ENCODE results near the gene FGF10.

The FGF10 gene

DNA sequence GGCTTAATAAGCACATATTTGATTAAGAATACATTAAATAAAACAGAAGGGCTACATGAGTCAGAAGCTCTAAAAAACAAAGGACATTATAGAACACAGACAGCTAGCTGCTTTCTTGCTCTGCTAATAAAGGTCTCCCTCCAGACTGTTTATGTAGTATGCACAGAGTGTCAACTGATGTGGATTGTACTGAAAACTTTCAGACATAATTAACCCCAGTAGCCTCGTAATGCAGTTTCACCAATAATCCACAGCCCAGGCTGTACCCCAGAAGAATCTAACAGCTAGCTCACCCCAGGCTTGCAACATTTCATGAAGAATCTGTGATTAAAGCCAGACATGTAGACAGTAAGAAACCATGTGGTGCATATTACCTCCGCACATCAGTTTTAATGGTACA, 30.8 kb downstream of the FGF10 start:
- no peak for DNase-seq

DNA sequence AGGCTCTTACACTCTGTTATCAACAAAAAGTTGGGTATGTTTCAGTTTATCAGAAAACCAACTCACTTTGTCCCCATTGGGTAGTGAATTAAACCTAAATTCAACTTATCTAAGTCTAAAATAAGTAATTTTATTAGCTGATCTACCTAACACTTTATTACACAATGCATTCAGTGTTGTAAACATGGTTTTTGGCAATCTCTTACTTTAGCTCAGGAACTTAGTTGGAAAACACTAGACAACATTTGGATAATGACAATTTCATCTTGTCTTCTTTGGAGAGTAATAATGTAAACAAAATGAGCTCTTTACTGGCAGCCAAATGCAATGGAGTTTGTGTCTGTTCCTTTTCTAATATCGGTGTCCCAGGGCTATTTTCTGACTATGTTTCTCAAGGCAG, 33.0 kb downstream of the FGF10 start:
- no peak for DNase-seq

DNA sequence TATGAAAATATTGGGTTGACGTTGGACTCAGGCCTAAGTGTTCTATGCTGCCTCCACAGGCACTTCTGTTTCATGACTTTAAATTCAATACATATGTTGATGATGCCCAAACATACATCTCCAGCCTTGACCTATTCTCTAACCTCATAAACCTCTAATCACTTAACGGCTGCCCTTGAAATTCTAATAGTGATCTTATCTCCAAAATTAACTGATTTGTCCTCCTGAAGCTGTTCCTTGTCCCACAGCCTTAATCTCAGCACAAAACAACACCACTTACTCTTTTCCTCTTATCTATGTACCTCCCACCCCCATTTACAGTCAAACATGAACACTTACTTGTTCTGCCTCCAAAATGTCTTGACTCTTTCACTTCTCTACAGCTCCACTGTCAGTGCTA, 43.3 kb downstream of the FGF10 start:
- no peak for DNase-seq

DNA sequence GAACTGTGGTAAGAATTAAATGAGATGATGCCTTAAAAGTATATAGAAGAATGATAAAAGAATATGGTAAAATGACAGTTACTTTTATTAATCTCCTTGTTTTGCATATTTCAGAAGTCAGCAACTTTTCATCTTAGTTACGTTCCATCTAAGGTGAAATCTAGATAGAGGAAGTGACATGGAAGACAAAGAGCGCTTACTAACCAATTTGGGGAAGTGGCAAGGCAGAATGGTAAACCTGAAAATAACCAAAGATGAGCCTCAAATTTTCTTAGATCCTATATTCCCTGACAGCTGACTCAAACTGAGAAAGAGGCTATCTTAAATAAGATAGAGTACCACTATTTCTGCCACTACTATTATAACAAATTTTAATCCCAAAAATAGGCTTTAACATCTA, 52.5 kb downstream of the FGF10 start:
- DNase-seq = no peak

DNA sequence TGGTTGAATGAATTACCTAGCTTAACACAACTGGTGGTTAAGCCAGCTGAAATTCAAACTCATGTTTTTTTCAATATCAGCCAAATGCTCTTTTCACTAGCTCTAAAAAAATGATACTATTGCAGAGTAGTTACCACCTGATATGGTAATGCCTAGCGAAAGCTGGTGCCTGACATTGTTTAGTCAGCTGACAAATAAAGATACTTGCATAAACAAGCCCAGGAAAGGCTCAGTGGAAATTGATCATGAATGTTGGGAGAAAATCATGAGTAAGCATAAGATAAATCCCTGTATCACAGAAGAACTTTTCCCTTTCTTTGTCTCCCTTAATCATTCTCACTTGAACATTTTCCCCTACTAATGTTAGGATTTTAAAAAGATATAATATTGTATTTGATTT, 54.6 kb downstream of the FGF10 start:
- no peak for DNase-seq

DNA sequence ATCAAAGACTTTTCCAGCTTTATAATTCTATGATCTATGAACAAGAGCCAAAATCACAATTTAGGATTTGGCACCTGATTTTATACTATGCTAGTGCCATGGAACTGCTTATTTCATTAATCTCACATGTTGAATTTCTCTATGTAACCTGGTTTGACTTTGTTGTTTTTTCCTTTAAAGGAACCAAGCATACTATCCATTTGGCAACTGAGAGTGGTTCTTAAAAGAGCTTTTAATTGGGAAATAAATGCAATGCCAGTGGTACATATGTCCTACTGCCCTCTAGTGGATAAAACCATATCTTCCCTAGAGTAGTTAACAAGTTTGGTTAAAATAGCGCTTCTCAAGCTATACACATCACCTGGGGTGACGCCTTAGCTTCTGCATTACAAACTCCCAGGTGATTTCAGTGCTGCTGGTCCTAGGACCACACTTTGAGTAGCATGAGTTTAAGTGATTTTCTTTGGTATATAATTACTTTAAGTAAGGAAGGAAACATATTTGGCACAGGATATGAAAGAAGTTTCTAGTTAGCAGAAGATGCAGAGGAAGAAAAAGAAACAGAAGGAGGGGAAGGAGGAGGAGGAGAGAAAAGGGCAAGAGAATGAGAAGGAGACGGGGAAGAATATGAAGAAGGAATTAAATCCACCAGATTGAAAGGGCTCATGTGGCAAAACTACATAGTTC, 56.8 kb downstream of the FGF10 start:
- no peak for DNase-seq

DNA sequence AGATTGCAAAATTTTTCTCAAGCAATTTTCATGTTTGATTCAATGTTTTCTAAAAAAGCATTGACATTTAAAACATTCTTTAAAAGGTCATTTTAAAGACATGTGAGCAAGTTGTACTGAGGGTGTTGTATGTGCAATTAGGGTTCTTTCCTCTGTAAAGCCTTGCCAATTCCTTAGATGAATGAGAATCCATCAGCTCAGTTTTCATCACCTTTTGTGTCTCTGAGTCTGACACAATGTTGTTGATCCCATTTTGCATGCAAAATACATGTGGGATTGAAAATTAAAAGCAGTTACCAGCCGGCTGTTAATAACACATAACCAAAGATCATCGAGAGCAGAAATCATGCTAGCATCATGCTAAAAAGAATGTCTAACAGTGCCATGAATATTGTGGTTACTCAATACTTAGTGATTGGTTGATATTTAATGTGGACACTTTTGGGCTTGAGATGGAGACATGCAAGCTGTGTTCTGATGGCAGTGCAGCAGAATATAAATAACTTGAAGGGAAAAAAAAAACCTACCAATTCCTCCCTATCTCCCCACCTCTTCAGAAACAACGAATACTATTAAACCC, 57.7 kb downstream of the FGF10 start:
- DNase-seq = no peak

DNA sequence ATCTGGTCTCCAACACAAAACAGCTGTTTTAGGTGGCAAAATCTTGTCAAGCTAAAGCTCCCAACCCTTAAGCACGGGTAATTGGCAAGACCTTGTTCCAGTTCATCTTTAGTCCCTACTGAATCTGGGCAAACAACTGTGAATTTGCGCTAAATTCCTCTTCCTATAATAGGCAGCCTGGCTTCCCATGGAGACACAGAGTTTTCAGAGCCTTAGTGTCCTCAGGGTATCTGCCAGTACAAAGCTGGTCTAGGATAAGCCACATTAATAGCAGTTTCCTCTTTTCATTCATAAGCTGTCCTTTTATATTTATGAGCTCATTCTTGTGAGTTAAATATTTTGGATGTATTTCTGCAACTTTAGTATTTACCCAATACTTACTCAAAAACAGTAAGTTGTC, 59.5 kb downstream of the FGF10 start:
- no peak for DNase-seq

DNA sequence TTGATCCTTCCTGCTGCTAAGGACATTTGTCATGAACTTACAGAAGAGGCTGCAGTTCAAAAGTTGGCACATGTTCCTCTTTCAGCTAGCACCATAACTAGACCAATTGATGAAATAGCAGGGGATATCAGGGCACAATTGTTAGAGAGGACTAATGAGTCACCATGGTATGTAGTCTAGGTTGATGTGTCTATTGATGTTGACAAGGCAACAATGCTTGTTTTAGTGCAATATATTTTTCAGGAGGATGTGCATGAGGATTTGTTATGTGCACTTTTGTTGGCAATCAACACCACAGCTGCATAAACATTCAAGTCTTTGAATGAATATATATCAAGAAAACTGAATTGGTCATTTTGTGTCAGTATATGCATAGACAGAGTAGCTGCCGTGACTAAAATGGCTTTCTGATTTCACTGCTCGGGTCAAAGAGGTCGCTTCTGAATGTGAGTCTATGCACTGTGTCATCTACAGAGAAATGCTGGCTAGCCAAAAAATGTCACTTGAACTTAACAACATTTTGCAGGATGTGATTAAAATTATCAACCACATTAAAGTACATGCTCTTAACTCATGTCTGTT, 68.0 kb downstream of the FGF10 start:
- DNase-seq = no peak

DNA sequence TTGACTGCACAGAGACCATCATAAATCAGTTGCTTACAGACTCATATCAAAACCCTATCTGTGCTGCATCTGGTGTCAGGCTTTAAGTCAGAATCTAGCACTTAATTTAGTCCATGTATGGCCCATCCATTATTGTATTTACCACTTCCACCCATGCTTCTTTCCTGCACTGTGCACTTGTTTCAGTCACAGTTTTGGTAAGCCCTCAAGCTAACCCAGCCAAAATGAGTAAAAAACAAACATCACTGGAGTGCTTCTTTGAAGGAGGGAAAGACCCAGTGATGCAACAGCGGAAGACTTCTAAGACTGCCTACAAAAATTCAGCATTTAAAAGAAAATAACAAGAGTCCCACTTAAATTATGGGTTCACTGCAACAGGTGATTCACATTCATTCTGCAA, 69.0 kb downstream of the FGF10 start:
- DNase-seq = no peak

DNA sequence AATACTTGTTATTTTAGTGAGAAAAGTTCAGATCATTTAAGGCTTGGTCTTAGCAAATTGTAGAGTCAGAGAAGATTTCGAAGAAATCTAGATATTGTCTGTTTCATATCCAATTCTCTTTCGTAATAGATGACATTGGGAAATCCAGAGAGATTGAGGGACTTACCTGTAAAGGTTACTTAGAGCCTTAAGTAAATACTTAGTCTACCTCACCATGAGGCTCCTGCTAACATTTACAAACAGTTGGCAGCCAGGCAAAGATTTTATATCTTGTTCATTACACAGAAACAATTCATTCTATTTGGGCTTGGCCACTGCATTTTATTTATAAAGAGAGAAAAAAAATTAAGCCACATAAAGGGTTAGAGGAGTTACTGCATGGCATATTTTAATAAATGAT, 70.3 kb downstream of the FGF10 start:
- no peak for DNase-seq

DNA sequence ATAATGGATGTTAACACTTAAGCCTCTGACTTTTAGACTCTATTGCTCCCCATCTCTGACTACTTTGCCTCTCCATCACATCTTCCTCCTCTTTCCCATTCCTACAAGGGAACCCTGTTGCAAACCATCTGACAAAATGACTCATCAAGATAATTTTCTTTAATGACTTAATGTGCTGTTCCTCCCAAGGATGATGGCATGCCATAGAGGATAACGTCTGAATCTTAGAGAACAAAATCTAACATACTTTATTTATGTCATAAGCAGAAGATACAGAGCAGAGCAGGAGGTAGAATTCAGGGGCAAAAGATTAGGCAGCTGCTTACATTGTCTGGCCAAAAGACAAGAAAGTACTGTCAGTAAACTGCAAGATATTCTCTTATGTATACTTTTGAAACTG, 76.8 kb downstream of the FGF10 start:
- DNase-seq = no peak

DNA sequence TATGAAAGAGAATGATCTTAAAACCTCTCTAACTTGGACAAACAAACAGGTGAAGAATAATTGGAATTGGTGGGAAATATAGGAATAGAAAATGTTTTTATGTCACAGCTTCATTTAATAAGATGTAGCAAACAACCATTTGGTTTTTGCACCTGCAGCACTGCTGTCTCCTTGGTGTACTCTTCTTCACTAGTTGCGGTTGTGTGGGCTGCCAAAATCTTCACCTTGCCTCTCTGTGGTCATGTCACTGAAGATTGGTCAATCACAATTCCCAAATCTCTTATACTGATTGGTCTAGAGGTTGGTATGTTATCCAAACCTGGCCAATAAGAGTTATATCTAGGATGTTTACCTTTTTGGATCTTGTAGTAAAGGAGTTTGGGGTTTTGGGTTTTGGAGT, 88.7 kb downstream of the FGF10 start:
- DNase-seq = no peak

DNA sequence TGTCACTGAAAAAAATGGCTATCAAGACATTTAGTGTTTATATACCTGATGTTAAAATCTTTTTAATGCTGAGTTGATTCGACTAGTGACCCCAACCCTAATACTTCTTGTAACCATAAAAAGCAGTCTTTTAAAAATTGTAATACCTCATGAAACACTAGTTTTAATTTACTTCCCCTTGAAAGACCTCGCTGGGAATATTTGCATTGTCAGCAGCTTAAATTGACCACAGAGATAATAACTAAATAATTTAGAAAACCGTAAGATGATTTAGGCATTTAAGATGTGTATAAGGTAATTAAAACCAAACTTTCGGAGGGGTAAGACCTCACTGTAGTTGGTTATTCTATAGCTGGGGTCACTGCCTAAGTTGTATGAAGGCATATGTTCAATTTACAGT, 89.8 kb downstream of the FGF10 start:
- no peak for DNase-seq

DNA sequence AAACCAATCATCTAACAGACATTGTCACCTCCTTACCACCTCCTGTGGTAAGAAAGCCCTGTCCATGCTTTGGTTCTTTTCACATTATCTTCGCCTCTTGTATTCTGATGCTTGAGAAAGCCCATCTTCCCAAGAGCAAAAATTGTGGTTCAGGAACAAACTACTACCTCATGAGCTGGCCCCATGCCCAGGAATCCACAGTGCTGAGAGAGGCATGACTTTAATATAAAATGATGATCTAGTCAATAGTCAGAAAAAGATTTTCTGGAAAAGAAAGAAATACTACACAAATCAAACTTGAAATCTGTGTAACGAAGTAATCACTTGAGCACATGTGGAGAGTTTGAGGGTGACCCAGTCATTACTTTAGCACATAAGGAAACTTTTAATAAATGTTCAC, 94.7 kb downstream of the FGF10 start:
- no peak for DNase-seq

DNA sequence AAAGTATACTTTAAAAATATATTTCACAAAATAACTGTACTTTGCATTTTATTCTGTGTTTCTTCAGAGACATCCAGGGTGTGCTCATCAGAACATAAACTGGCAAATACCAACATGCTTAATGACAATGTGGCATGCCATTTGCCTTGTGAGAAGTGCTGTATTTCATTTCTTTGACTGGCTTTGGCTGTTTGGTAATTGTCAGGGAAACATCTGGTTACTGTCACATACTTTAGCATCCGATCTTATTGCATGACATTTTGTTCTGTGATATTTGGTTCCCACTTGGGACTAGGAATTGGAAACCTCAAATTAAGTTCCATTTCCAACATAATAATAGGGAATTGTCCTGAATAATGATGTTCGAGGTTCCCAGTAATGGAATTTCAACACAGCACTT, 96.5 kb downstream of the FGF10 start:
- no peak for DNase-seq

DNA sequence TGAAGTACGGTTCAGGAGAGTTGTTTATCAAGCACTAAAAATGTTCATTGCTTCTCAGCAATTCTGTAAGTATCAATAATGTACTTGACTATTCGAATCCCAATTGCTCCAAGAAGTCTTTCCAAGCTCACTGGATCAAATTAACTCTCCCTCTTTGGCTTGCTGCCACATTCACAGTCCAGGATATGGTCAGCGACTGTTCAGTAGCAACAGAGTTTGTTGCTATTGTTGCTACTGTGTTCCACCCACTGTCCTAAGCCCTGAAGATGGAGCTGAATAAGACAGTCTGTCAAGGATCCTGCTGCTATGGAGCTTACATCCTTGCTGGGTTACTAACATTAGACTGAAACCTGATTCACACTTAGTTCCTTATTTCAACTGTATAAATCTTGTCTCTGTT, 110.8 kb downstream of the FGF10 start:
- no peak for DNase-seq

DNA sequence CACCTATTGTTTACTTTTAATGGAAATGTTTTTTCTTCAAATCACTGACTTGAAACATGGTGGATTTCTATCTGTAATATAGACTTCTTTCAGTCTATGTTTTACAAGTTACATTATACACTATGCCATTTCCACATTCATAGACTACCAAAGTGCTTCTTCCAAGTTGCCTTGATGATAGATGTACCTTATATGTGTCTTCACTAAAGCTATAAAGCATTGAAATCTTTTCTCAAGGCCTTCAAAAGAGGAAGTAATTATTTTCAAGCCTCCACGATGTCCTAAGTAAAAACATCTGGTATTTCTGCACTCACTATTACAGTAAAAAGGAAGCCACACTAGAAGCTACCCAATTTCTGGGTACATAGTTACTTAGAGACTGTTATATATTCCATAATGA, 113.3 kb downstream of the FGF10 start:
- DNase-seq = no peak

DNA sequence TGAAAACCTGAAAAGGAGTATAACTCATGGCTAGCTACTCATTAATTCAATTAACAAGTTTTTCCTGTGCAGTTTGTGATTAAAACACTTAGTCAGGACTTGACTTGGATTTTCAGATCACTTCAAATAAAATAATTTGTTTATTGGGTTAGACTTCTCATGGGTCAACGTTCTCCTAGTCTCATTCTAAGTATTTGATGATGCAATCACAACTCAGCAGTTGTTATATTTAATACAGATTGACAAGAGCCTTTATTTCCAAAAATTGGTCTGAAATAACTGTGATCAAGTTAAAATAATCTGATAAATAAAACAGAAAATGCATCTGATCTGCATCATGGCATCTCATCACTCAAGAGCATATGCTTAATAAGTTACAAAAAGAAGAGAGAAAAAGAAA, 113.9 kb downstream of the FGF10 start:
- no peak for DNase-seq

DNA sequence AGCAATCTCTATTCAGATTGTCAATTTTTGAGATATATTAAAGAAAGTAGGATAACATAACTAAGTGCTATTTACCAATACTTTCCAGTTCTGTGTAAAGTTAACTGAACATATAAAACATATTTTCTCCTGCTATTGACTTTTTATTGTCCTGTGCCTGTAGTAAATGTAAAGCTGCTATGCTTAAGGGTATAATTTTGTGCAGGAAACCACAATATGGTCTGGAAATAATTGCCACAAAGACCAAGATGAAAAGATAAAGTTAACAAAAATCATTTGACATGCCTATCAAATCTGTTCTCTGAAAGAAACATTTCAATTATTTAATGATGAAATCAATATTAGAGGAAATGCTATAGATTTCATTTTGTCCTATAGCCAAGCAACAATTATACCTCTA, 121.3 kb downstream of the FGF10 start:
- DNase-seq = no peak

DNA sequence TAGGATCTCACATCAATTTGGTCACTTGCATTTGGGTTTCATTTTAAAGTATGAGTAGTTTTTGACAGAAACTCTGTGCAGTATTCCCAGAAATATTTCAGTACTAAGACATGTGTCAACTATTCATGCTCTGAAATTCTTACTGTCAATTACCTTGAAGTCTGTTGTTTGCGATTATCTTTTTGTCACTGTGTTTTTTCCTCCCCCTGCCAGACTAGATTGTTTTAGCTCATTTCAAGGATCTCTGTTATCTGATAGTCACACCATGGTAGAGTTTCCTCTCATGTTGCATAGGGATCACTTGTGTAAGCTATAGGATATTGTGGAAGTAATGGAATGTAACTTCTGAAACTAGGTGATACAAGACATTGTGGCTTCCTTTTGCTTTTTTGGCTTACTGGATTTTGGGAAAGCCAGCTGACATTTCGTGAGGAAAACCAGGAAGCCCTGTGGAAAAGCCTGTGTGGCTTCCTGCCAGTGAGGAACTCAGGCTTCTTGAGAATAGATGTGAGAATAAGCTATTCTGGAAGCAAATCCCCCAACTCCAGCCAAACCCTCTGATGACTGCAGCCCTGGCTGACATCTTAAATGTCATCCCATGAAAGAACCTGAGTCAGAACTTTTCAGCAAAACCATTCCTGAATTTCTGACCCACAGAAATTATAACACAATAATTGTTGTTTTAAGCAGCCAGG, 122.2 kb downstream of the FGF10 start:
- DNase-seq = no peak

DNA sequence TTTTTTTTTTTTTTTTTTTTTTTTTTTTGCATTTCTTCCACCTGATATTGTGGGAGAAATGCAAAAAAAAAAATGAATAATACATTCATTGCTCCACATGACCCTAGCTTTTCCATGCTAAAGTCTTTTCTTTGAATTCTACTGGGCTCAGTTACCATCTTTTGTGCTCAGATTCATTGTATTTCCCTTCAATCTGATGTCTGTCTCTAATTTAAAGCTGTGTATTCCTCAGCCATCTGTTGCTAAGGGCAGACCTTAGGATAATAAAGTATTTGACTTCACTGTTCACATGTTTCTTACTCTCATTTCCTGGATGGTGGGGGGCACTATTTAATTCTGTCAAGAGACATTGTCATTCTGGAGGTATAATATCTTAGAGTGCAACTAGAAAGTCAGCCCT, 123.5 kb downstream of the FGF10 start:
- no peak for DNase-seq

DNA sequence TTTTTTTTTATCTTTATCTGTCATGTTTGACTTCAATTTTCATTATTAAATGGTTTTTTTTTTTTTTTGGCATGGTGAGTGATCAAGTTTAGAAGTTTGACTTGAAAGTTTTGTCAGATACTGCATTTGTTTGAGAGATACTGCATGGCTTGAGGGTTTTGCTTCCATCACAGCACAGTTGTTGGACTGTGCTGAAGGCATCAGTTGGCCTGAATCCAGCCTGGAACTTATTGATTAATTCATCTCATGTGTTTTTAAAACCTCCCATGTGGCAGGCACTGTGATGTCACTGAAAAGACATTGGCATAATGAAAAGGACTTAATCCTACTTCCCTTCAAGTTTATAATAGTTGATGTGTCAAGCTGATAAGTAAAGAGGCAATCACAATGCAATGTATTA, 128.4 kb downstream of the FGF10 start:
- no peak for DNase-seq

Measured in right kidney (tissue), 1 donor.